RWPE2 (cell line): ENCODE measurements around the gene UROC1.

ENCODE experiments used
- ATAC-seq: fragments of 200-7000 bp; cut with Tn5 transposase; 3 replicates; pipeline ENCODE4 v1.9.1; 2021; ENCODE audit warnings: low read depth
- DNase-seq: peaks from one replicate; pipeline ENCODE4 v3.0.0-alpha.2; 2020; ENCODE audit warnings: low spot score
- H3K27ac ChIP-seq: fragments of 450-650 bp; 2 replicates; pipeline ENCODE4 v1.5.1; 2017; ENCODE audit warnings: mild to moderate bottlenecking; ENCODE audit not compliant: poor library complexity, severe bottlenecking
- H3K27me3 ChIP-seq: fragments of 250-450 bp; sonication (Bioruptor Pico); 2 replicates; pipeline ENCODE4 v1.5.1; 2021; ENCODE audit warnings: mild to moderate bottlenecking, moderate library complexity; ENCODE audit not compliant: insufficient read depth, poor library complexity, severe bottlenecking
- H3K36me3 ChIP-seq: fragments of 250-450 bp; sonication (Bioruptor Pico); 2 replicates; pipeline ENCODE4 v1.5.1; 2020; ENCODE audit warnings: low read depth, mild to moderate bottlenecking, moderate library complexity
- H3K4me1 ChIP-seq: fragments of 250-450 bp; sonication (Bioruptor Pico); 2 replicates; pipeline ENCODE4 v1.5.1; 2021; ENCODE audit warnings: mild to moderate bottlenecking, moderate library complexity; ENCODE audit not compliant: insufficient read depth, poor library complexity, severe bottlenecking
- H3K4me3 ChIP-seq: fragments of 250-450 bp; sonication (Bioruptor Pico); 2 replicates; pipeline ENCODE4 v1.5.1; 2021; ENCODE audit warnings: mild to moderate bottlenecking, moderate library complexity; ENCODE audit not compliant: severe bottlenecking
- H3K9me3 ChIP-seq: fragments of 250-450 bp; sonication (Bioruptor Pico); 2 replicates; pipeline ENCODE4 v1.5.1; 2021; ENCODE audit warnings: mild to moderate bottlenecking, moderate library complexity; ENCODE audit not compliant: severe bottlenecking
- CTCF ChIP-seq: fragments of 450-650 bp; IDR thresholded peaks from one replicate; pipeline ENCODE4 v1.5.1; 2017; ENCODE audit warnings: mild to moderate bottlenecking, moderate library complexity; ENCODE audit not compliant: poor library complexity, severe bottlenecking

UROC1 gene

GRCh38 chr3:126469479-126469878, 48.1 kb downstream of the UROC1 start:
- H3K4me1 ChIP-seq: peaks cover 17% of the 10 kb centered on the region
- DNase-seq (peak; percentile 34), ATAC-seq (no peak)
- peaks cover 83% of the 10 kb centered on the region for H3K36me3 ChIP-seq
- H3K4me3 ChIP-seq: no peak overlapping the region
- no peak for TF ChIP-seq CTCF
- H3K27ac ChIP-seq: no peak overlapping the region
- no peaks in the 10 kb centered on the region for H3K9me3 ChIP-seq
- no peaks in the 10 kb centered on the region for H3K27me3 ChIP-seq

- H3K9me3 ChIP-seq: no peaks in the 10 kb centered on the region
- no peak overlapping the region for H3K27ac ChIP-seq
- no peak for TF ChIP-seq CTCF
- H3K4me3 ChIP-seq: no peak overlapping the region
- H3K4me1 ChIP-seq: peaks cover 12% of the 10 kb centered on the region
- ATAC-seq (no peak), DNase-seq (peak; percentile 27)
- peaks cover 87% of the 10 kb centered on the region for H3K36me3 ChIP-seq
- no peaks in the 10 kb centered on the region for H3K27me3 ChIP-seq
These were observed 49.3 kb downstream of the UROC1 start for GRCh38 chr3:126468028-126468891.

GRCh38 chr3:126467611-126467955, 50.0 kb downstream of the UROC1 start:
- peak; percentile 16 for DNase-seq
- no peak overlapping the region for H3K27ac ChIP-seq
- no peak for ATAC-seq
- no peaks in the 10 kb centered on the region for H3K27me3 ChIP-seq
- peaks cover 92% of the 10 kb centered on the region for H3K36me3 ChIP-seq
- no peak overlapping the region for H3K4me3 ChIP-seq
- H3K9me3 ChIP-seq: no peaks in the 10 kb centered on the region
- peaks cover 5% of the 10 kb centered on the region for H3K4me1 ChIP-seq
- no peak for TF ChIP-seq CTCF

- TF ChIP-seq CTCF: no peak
- Histone ChIP-seq H3K27ac (no peak overlapping the region), H3K4me1 (peaks cover 4% of the 10 kb centered on the region), H3K27me3 (no peaks in the 10 kb centered on the region), H3K9me3 (no peaks in the 10 kb centered on the region), H3K36me3 (peaks cover 97% of the 10 kb centered on the region), H3K4me3 (no peak overlapping the region)
- DNase-seq: peak; percentile 23
- ATAC-seq: no peak
These were observed 50.5 kb downstream of the UROC1 start for GRCh38 chr3:126466886-126467610.
